Urinary bladder (tissue), 2 donors: Measurements from ENCODE around the gene BCL2L1. TPM values are rescaled to one million over a fixed set of nuclear protein-coding genes. Genes with fewer than 3 reads are reported as not detected.

ENCODE experiments used
- polyA plus RNA-seq: library from polyadenylated mRNA; stranded (reverse); fragments of 200-250 nt; gene quantifications from one replicate; pipeline ENCODE4 v1.2.3, GENCODE V29; 2013
- total RNA-seq: library from RNA; depleted of rRNA; stranded (reverse); fragments of >200 nt; gene quantifications from one replicate; pipeline ENCODE4 v1.2.3, GENCODE V29; 2014
- donor health status: healthy.

BCL2L1 gene
- total and polyA plus RNA-seq, 2 donors = 24.2 to 61.3 TPM

Other genes with a start within 250 kb of the BCL2L1 start
- not detected for gene DEFB124, start 247.7 kb downstream of the BCL2L1 start, total RNA-seq
- gene DEFB124, start 247.7 kb downstream of the BCL2L1 start, polyA plus RNA-seq = 0.52 TPM
- 4.1 TPM for gene REM1, start 247.6 kb downstream of the BCL2L1 start, total RNA-seq
- 4.8 TPM for gene REM1, start 247.6 kb downstream of the BCL2L1 start, polyA plus RNA-seq
- gene HM13, start 208.4 kb downstream of the BCL2L1 start, total RNA-seq = 48.8 TPM
- gene HM13, start 208.4 kb downstream of the BCL2L1 start, polyA plus RNA-seq = 90.4 TPM
- gene ID1, start 117.6 kb downstream of the BCL2L1 start, total RNA-seq = 500 TPM
- gene ID1, start 117.6 kb downstream of the BCL2L1 start, polyA plus RNA-seq = 683 TPM
- 4.8 TPM for gene COX4I2, start 85.0 kb downstream of the BCL2L1 start, total RNA-seq
- gene COX4I2, start 85.0 kb downstream of the BCL2L1 start, polyA plus RNA-seq = 10.1 TPM
- 22.7 TPM for gene TPX2, start 16.4 kb upstream of the BCL2L1 start, total RNA-seq
- 0.84 TPM for gene TPX2, start 16.4 kb upstream of the BCL2L1 start, polyA plus RNA-seq
- 1.7 TPM for gene MYLK2, start 96.5 kb upstream of the BCL2L1 start, total RNA-seq
- not detected for gene MYLK2, start 96.5 kb upstream of the BCL2L1 start, polyA plus RNA-seq
- 4.7 TPM for gene FOXS1, start 122.7 kb upstream of the BCL2L1 start, total RNA-seq
- 1.7 TPM for gene FOXS1, start 122.7 kb upstream of the BCL2L1 start, polyA plus RNA-seq
- gene DUSP15, start 147.7 kb upstream of the BCL2L1 start, total RNA-seq = 1.4 TPM
- gene DUSP15, start 147.7 kb upstream of the BCL2L1 start, polyA plus RNA-seq = 4.0 TPM
- gene TTLL9, start 147.8 kb upstream of the BCL2L1 start, total RNA-seq = 0.26 TPM
- gene TTLL9, start 147.8 kb upstream of the BCL2L1 start, polyA plus RNA-seq = 0.20 TPM
- gene PDRG1, start 229.2 kb upstream of the BCL2L1 start, total RNA-seq = 2.9 TPM
- gene PDRG1, start 229.2 kb upstream of the BCL2L1 start, polyA plus RNA-seq = 14.0 TPM
- gene XKR7, start 245.3 kb upstream of the BCL2L1 start, total RNA-seq = 0.05 TPM
- 0.03 TPM for gene XKR7, start 245.3 kb upstream of the BCL2L1 start, polyA plus RNA-seq